ENCODE data around the gene NNT. TPM values are rescaled to one million over a fixed set of nuclear protein-coding genes. Genes with fewer than 3 reads are reported as not detected.
A peak's percentile ranks its signal among the peaks of the same experiment; 100 is the strongest.

NNT gene
- total and polyA plus RNA-seq, 9 of the 15 experiments (the other 6 are each of a cell fraction or from before 2014, with no cell fraction given) = 21.9 to 68.6 (median 42.2) TPM

- TF ChIP-seq U2AF2 (optimal IDR thresholded peaks at IDR 0.05; ENCODE audit: low read depth, low read length) = no peak
- no peak for TF ChIP-seq BRD9 (IDR thresholded peaks at IDR 0.05; ENCODE audit: low read depth, partially characterized antibody)
- no peak for TF ChIP-seq ZNF41 (CRISPR knock-in tag; conservative IDR thresholded peaks at IDR 0.05)
- TF ChIP-seq ADNP (tag; IDR thresholded peaks at IDR 0.05) = no peak
- no peak for TF ChIP-seq E4F1 (CRISPR knock-in tag; IDR thresholded peaks at IDR 0.05; ENCODE audit: borderline replicate concordance)
- TF ChIP-seq CBX5 (IDR thresholded peaks at IDR 0.05; ENCODE audit: borderline replicate concordance, low read depth) = no peak
- TF ChIP-seq ZNF140 (CRISPR knock-in tag; IDR thresholded peaks at IDR 0.05) = no peak
- no peak for TF ChIP-seq SMC3 (conservative IDR thresholded peaks at IDR 0.05; ENCODE audit: insufficient read depth, low read depth, low read length)
- no peak for TF ChIP-seq TFAM (CRISPR knock-in tag; conservative IDR thresholded peaks at IDR 0.05)
- TF ChIP-seq STAT5A (IDR thresholded peaks at IDR 0.05; ENCODE audit: borderline replicate concordance, low read length) = no peak
- no peak for TF ChIP-seq ARHGAP35 (IDR thresholded peaks at IDR 0.05; ENCODE audit: partially characterized antibody)
Observed at GRCh38 chr5:43702815-43703214, 99.8 kb downstream of the NNT start (continued).

GRCh38 chr5:43704243-43704642 is 101.3 kb downstream of the NNT start:
- intact Hi-C loops (cut with micrococcal nuclease) = no loop called here
- CTCF ChIA-PET (ENCODE audit: low intra/inter-chr PET ratio) = no interaction called here
- ATAC-seq = no peak

More at GRCh38 chr5:43704243-43704642, 101.3 kb downstream of the NNT start:
- TF ChIP-seq C11orf30 (IDR thresholded peaks at IDR 0.05; ENCODE audit: low read depth) = peak; percentile 35; the same call in 1 of the 2 replicates
- no peak for TF ChIP-seq TCF7L2 (IDR thresholded peaks at IDR 0.05; ENCODE audit: low read depth, low read length)
- peak; percentile 39; the same call in 1 of the 2 replicates for TF ChIP-seq ZNF316 (IDR thresholded peaks at IDR 0.05)
- H3K4me1 ChIP-seq (replicated peaks in 1 of 2; ENCODE audit: control insufficient read depth in 2 of 2, insufficient read depth in 2 of 2, low read length in 2 of 2) = no peaks in the 10 kb centered on the region
- no TSS peak for BruUV-seq (replicated peaks)
- H3K9me3 ChIP-seq (replicated peaks; ENCODE audit: control insufficient read depth, insufficient read depth, low read depth, low read length) = no peaks in the 10 kb centered on the region
- H3K9ac ChIP-seq (ENCODE audit: insufficient read depth in 1 of 2, low read depth in 2 of 2, low read length in 2 of 2) = no peak overlapping the region
- no peak overlapping the region for H3K4me2 ChIP-seq (ENCODE audit: insufficient read depth, low read length)
- no peak overlapping the region for H2AFZ ChIP-seq (ENCODE audit: low read depth, low read length)
- FAIRE-seq (no peak), DNase-seq (ENCODE audit: extremely low read depth in 1 of 4, low spot score in 3 of 4) (no peak)
- H3K27ac ChIP-seq (ENCODE audit: extremely low read depth, low read depth, low read length) = no peak overlapping the region
- H3K36me3 ChIP-seq (ENCODE audit: control insufficient read depth, insufficient read depth, low read length) = peaks cover 27% of the 10 kb centered on the region; the same call in 2 of the 3 replicates
- POLR2A ChIA-PET = no interaction called here
- no peak overlapping the region for H3K4me3 ChIP-seq
- in situ Hi-C loops (cut with MboI) = no loop called here
- no peaks in the 10 kb centered on the region for H4K20me1 ChIP-seq (replicated peaks; ENCODE audit: control insufficient read depth, insufficient read depth, low read length)
- no peaks in the 10 kb centered on the region for H3K27me3 ChIP-seq (ENCODE audit: control insufficient read depth in 2 of 2, insufficient read depth in 2 of 2, low read length in 2 of 2)
- H3K79me2 ChIP-seq (ENCODE audit: control insufficient read depth, insufficient read depth, low read length) = no peaks in the 10 kb centered on the region
- H3K9me1 ChIP-seq (ENCODE audit: control insufficient read depth, insufficient read depth, low read length) = no peaks in the 10 kb centered on the region
- WGBS (ENCODE audit: insufficient coverage, low coverage, missing lambda C conversion rate) = 89% methylated on average over 4 of the region's 4 CpGs

All from K562 (cell line).